GM21526 (cell line): ENCODE data around the gene DUSP28.
"Not testable (repeated sequence)": the region's sequence is repeated elsewhere in the genome, so short reads cannot be mapped to it uniquely, and the experiment has no call there.

ENCODE experiments used
- ATAC-seq: cut with Tn5 transposase; IDR thresholded peaks from one replicate; pipeline ENCODE4 v1.9.1; 2021; ENCODE audit warnings: moderate library complexity; ENCODE audit not compliant: unreplicated experiment, low FRiP score

DUSP28 gene

DNA sequence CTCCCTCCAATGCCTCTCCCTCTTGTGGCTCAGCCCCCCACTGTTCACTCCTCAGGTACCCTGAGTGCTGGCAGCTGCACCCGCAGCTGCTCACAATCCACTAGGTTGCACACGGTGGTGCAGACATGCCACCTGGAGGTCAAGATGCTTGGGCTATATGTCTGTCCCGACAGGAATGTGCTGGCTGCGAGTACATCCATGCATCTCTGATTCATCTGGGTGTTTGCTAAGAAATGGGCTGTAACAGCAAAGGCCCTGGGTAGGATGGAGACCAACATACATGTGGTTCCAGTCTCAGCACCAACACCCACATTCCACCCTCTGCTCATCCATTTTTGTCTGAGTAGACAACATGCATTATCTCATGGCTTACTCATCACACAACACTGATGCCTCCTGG lies 33.6 kb upstream of the DUSP28 start:
- no peak for ATAC-seq

DNA sequence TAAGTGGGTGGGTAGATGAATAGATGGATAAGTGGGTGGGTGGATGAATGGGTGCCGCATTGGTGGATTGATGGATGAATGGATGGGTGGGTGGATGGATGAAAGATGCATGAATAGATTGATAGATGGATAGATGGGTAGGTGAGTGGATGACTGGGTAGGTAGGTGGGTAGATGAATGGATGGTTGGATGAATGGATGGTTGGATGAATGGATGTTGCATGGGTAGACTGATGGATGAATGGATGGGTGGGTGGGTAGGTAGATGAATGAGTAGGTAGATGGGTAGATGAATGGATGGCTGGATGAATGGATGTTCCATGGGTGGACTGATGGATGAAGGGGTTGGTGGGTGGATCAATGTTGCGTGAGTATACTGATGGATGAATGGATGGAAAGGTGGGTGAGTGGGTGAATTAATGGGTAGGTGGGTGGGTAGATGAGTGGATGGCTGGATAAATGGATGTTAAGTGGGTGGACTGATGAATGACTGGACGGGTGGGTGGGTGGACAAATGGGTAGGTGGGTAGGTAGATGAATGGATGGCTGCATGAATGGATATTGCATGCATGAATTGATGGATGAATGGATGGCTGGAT lies 32.9 kb upstream of the DUSP28 start:
- ATAC-seq: no peak

DNA sequence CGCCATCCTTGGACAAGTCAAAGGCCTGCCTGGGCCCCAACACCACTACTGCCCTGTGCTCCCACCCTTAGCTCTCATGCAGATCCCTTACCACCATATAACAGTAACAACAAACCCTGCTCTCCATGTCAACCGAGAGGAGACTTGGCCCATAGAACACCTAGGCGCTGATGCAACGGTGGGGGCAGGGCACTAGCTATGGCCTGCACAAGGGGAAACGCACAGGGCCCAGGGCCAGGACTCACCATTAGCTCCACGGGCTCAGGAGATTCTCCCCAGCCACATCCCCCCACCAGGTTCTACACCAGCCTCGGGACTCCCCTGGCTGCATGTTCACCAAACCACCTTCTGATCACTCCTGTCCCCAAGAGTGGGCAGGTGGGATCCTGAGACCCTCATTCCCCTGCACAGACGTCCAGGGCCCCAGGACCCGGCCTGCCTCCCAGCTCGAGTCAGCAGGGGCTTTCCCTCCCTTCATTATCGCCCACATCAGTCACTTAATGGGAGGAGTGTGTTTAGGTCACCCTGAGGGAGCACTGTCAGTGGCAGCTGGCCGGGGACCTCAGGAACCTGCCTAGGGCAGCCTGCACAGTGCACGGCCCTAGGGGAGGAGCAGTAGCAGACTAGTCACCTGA lies 31.6 kb upstream of the DUSP28 start:
- no peak for ATAC-seq

DNA sequence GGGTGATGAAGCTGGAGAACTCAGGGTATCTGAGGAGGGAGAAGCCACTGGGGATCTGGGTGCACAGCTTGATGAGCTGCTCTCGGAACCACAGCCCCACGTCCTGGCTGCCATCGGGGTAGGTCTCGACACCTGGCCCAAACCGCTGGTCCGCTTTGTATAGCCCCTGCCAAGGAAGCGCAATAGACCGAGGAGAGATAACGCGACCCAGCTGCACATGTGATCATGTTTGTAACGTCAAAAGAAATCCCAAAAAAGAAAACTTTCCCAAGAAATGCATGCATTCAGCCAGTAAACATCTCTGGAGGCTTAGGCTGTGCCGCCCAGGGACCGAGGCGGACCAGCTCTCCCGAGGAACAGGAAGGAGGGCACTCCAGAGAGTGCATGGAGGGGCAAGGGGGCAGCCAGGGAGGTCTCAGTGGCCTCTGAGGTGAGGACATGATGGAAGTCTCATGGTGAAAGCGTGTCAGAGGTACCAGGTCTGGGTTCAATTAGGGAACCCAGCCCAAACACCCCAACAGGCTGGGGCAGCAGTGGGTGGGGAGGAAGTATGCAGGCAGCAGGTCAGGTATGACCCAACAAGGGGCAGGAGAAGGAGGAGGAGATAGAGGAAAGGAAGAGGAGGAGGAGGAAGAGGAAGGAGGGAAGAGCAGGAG lies 30.7 kb upstream of the DUSP28 start:
- no peak for ATAC-seq

DNA sequence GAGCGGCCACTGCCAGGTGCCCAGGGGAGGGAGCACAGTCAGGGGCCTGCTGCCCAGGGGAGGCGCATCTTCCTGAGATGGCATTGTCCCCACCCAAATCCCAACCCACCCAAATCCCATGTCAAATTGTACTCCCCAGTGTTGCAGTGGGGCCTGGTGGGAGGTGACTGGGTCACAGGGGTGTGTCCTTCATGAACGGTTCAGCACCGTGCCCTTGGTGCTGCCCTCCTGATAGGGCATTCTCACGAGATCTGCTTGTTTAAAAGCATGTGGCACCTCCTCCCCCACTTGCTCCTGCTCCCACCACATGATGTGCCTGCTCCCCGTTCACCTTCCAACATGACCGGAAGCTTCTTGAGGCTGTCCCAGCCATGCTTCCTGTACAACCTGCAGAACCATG lies 30.0 kb upstream of the DUSP28 start:
- ATAC-seq: no peak

DNA sequence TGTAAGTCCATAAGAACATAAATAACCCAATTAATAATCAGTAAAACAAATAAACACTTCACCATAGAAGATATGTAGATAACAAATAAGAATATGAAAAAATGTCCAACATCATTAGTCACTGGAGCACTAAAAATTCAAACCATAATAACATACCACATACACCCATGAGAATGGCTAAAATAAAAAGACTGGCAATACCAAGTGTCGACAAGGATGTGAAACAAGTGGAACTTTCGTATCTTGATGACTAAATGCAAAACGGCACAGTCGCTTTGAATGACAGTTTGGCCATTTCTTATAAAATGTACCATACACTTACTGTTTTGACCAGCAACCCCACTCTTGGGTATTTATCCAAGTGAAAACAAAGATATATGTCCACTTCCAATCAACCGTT lies 29.1 kb upstream of the DUSP28 start:
- no peak for ATAC-seq

DNA sequence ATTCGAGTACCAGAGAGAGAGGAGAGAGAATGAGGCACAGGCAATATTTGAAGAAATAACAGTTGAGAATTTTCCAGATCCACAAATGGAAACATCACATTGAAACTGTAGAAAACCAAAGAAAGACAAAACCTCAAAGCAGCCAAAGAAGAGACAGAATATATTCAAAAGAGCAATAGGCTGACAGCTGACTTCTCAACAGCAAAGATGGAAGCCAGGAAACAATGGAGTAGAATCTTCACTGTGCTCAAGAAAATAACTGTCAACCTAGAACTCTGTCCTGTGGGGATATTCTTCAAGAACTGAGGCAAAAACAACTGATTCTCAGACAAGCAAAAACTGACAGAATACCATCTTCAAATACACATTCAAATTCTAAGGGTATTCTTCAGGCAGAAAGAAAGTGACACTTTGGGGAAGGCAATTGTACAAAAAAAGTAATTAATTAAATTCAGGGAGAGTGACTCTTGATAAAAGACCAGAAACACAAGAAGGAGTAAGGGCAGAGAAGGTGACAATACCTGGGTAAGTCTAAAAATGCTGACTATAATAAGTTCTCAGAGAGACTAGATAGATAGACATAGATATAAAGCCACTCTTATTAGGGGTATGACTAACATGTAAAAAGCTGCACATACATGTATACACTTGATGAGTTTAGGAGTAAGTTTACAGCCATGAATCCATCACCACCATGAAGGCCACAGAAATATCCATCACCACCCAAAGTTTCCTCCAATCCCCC lies 28.0 kb upstream of the DUSP28 start:
- ATAC-seq: no peak

DNA sequence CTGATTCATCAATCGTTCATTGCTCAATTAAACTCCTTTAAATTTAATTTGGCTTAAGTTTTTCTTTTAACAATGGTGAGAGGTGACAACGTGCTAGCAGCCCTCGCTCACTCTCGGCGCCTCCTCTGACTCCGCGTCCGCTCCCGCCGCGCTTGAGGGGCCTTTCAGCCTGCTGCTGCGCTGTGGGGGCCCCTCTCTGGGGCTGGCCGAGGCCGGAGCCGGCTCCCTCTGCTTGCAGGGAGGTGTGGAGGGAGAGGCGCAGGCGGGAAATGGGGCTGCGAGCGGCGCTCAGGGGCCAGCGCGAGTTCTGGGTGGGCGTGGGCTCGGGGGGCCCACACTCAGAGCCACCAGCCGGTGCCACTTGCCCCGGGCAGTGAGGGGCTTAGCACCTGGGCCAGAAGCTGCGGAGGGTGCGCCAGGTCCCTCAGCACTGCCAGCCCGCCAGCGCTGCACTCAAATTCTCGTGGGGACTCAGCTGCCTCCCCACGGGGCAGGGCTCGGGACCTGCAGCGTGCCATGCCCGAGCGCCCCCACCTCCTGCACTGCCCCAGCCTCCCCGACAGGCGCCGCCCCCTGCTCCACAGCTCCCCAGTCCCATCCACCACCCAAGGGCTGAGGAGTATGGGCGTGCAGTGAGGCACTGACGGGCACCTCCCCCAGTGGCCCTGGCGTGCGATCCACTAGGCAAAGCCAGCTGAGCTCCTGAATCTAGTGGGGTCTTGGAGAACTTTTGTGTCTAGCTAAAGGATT lies 22.0 kb upstream of the DUSP28 start:
- no peak for ATAC-seq

DNA sequence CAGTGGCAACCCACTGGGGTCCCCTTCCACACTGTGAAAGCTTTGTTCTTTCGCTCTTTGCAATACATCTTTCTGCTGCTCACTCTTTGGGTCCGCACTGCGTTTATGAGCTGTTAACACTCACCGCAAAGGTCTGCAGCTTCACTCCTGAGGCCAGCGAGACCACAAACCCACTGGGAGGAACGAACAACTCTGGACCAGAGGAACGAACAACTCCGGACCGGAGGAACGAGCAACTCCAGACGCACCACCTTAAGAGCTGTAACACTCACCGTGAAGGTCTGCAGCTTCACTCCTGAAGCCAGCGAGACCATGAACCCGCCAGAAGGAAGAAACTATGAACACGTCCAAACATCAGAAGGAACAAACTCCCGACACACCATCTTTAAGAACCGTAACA lies 21.1 kb upstream of the DUSP28 start:
- not testable (repeated sequence) for ATAC-seq

DNA sequence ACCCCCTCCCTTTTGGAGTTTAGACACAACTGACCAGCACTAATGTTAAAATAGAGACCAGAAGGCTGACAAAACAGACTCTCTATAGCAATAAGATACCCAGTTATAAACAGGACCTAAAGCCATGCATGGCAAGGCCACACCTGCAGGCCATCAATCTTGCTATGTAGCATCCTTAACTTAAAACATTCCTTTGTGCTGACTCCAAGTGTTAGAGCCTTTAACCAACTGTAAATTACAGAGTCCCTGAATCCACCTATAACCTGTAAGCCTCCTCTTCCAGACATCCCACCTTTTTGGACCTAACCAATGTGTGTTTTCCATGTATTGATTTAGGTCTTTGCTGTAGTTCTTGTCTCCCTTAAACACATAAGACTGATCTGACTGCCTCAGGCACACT lies 20.3 kb upstream of the DUSP28 start:
- no peak for ATAC-seq

DNA sequence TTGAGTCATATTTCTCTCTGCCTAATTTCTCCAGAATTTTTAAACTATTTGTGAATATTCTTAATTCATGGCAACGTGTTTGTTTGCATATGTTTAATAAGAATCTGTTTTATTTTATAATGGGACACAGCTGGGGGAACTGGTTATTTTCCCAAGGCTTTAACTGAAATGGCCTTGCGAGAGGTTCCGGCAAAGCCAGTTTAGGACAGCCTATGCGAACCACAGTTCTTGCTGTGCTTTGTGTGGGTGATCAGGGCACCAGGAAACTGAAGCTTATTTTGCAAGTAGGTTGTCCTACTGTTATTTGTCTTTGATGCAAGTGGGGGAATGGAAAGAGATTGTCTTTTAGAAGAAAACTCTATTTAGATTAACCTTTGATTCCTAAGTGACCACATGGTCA lies 8.9 kb upstream of the DUSP28 start:
- no peak for ATAC-seq

DNA sequence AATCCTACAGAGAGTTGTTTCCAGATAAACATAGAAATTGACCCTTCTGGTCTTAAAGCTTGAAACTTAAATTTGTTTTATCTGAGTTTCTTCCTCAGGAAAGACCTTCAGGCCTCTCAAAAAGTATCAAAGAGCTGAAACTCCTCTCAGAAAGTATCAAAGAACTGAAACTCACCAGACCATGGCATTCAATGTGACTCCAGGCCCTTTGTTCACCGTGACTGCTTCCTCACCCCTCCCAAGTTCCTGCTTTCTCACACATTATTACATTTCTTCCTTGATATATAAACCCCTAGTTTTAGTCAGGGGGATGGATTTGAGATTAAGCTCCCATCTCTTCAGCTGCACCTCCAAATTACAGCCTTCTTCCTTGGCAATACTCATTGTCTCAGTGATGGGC lies 8.3 kb upstream of the DUSP28 start:
- no peak for ATAC-seq

DNA sequence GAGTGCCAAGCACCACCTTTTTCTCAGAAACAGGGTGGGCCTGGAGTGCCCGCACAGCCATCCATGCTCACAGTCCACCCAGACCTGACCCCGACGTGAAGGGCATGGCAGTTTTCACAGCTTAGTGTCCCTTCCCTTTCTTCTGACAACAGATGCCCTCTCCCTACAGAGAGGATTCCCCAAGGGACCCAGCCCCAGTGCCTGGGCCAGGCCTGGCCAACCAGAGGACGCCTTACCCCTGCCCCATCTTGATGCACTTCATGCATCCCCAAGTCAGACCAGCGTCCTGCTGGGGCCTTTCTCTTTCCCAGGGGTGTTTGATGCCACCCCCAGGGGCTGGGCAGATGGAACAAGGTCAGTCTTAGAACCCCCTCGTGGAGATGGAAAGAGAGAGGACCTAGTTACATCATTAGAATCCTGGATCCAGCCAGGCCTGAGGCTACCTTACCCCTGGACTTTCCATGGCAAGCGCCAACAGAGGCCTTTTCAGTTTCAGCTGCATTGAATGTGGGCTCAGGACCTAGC lies 6.1 kb upstream of the DUSP28 start:
- ATAC-seq: no peak

DNA sequence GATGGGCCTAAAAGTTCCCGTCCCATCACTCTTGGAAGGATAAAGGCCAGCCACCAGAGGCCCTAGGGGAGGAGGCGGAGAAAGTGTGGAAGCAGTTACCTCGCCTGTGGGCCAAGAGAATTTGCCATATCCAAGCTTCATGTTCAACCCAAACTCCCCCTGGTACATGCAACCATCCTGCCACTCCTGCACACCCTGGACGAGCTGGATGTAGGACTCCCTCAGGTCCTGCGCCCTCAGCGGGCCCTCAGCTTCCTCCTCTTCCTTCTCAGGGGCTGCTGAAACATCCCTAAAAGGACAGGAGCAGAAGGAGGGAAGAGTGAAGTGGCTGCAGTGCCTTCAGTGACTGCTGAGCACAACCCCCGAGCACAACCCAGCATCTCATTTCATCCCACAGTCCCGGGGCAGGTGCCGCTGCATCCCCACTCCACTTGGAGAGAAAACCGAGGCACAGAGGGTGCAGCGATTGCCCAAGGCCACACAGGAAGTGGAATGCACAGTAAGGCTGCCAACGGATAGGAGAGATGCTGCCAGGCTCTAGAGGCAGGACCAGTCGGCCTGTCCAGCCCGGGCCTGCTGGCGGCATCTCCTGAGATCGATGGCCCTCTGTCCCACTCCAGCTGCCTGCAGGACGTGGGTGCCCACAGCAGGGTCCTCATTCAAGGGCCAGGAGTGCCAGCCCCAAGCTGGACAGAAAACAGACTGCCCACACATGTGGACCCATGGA lies 5.2 kb upstream of the DUSP28 start:
- ATAC-seq: no peak

DNA sequence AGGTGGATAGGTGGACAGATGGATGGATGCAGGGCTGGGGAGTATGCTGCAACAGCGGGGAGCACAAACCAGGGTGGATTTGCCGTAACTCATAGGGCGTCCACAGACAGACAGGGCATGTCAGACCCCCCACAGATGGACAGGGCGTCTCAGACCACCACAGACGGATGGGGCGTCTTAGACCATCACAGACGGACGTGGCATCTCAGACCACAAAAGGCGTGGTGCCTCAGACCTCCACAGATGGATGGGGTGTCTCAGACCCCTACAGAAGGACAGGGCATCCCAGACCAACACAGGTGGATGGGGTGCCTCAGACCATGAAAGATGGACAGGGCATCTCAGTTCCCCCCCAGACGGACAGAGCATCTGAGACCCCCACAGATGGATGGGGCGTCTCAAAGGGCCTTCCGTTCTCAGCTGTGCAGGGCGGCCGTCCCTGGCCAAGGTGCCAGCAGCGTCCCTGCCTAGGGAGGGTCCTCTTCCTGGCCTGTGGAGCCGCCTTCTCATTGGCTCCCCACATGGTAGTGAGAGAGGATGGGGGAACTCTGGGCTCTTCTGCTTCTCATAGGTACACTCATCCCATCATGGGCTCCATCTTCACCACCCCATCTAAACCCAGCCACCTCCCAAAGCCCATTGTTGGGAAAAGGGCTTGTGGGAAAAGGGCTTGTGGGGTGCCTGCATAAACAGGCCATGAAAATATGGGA lies 4.5 kb upstream of the DUSP28 start:
- ATAC-seq: no peak

DNA sequence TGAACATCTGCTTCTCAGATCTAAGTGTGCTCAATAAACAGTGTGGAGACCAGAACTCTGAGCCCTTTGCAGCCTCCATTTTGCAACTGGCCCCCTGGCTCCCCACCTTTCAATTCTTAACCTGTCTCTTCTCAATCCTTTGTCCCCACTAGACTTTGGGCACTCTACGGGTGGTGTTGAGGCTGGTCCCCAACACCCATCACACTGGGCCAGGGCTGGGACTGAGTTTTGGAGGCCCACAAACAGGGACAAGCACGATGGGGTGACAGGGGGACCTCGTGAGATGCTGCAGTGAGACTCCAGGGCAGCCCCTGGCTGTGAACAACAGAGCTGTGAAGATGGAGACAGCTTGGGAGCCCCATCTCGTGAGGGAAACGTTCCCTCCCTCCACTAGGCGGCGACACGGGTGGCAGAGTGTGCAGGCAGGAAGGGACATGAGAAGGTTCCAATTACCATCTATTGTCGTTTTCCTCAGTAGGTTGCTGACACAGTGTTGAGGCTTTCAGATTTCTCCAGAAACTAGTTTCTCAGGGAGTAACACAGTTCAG lies 3.5 kb upstream of the DUSP28 start:
- ATAC-seq: no peak

DNA sequence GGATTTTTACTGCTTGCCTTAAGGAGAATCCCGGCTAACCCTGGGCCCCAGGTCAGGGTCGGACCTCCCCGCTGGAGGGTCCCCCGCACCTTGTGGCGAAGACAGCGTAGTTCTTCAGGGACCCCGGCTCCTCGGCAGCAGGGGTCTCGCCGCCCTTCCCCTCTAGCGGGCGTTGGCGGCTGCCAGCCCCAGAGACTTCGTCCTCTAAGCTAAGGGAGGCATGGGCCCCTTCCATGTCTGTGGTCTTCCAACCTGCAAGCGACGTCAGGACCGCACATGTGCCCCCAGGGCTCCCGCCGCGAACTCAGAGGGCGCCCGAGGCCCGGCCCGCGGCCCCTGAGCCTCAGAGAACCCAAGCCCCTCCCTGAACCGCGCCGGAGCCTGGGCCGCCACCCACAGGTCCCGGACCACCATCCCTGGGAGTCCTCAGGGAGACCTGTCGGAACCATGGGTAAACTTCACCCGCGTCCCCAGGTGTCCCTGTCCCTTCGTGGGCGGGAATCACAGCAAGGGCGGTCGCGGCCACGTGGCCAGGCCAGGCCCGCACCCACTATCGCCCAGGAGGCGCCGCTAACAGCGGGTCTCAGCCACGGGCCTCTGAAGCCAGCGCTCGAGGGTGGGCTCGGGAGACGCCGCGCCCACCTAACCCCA lies 2.9 kb upstream of the DUSP28 start:
- ATAC-seq: no peak

DNA sequence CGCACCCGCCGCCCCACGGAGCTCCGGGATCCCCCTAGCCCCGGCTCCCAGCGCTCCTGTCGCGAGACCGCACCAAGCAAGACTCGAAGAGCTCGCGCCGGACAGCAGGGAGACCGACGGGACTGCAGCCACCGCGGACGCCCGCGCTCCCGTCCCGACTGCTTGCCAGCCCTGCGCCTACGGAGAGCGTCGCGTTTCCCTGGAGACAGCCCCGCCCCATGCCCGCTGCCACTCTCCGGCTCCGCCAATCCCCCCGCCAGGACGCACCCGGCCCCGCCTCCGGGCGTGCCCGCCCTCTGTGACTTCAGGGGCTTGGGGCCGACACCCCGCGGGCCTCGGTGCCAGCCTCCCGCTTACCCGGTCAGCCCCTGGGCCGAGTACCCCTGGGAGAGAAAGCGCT lies 2.3 kb upstream of the DUSP28 start, which contains the start of gene ANKMY1:
Gene ANKMY1, minus strand, starts transcription at position 181 of the 400 bp plus-strand sequence. CDS start 653 bp downstream, outside the sequence.
- ATAC-seq: no peak
